Epithelial cell of umbilical artery (primary cell): ENCODE data around the gene EIF3L. TPM values are rescaled to one million over a fixed set of nuclear protein-coding genes. Genes with fewer than 3 reads are reported as not detected.

Experiments used
- total RNA-seq: library from RNA; depleted of rRNA; stranded (reverse); fragments of >200 nt; gene quantifications from 2 replicates; pipeline ENCODE4 v1.2.3, GENCODE V29; 2014

The EIF3L gene
- total RNA-seq: 173 and 313 TPM in 2 replicates

GRCh38 chr22:37849089-37849751 is at the start of gene EIF3L:
Gene EIF3L (plus strand): TSS chr22:37849419. CDS start chr22:37849450, 31 bp downstream.

GRCh38 chr22:37807410-37808293 is 41.6 kb upstream of the EIF3L start, which contains the start of gene GCAT:
Gene GCAT (plus strand): TSS chr22:37807934. CDS start chr22:37807968, 34 bp downstream.

GRCh38 chr22:37823134-37823985 is 25.9 kb upstream of the EIF3L start, which contains the start of gene GALR3:
Gene GALR3 (plus strand): TSS chr22:37823382. CDS start chr22:37823407, 25 bp downstream.

GRCh38 chr22:37905534-37906363 is 56.5 kb downstream of the EIF3L start, which contains the start of gene MICALL1:
Gene MICALL1 (plus strand): TSS chr22:37906297. CDS start chr22:37906423, 126 bp downstream.

Other genes with a start within 250 kb of the EIF3L start
- 28.3 and 29.6 TPM in 2 replicates for gene GGA1, start 240.6 kb upstream of the EIF3L start, total RNA-seq
- 1.3 and 2.4 TPM in 2 replicates for gene SH3BP1, start 209.8 kb upstream of the EIF3L start, total RNA-seq
- 8.2 and 13.6 TPM in 2 replicates for gene PDXP, start 190.7 kb upstream of the EIF3L start, total RNA-seq
- 7,376 and 9,538 TPM in 2 replicates for gene LGALS1, start 173.8 kb upstream of the EIF3L start, total RNA-seq
- 25.0 and 49.2 TPM in 2 replicates for gene NOL12, start 163.1 kb upstream of the EIF3L start, total RNA-seq
- gene TRIOBP, start 152.4 kb upstream of the EIF3L start, total RNA-seq: 66.9 and 70.8 TPM in 2 replicates
- 38.1 and 57.2 TPM in 2 replicates for gene GCAT, start 41.5 kb upstream of the EIF3L start, total RNA-seq
- gene GALR3, start 26.0 kb upstream of the EIF3L start, total RNA-seq: 0.32 TPM in 1 of 2 replicates, not detected in the other
- 42.9 and 46.8 TPM in 2 replicates for gene ANKRD54, start 5.1 kb upstream of the EIF3L start, total RNA-seq
- 22.7 and 23.7 TPM in 2 replicates for gene MICALL1, start 56.9 kb downstream of the EIF3L start, total RNA-seq
- 0.32 TPM in 1 of 2 replicates, not detected in the other for gene C22orf23, start 104.2 kb downstream of the EIF3L start, total RNA-seq
- 46.0 and 78.0 TPM in 2 replicates for gene POLR2F, start 104.3 kb downstream of the EIF3L start, total RNA-seq
- not detected in 2 replicates for gene SOX10, start 135.1 kb downstream of the EIF3L start, total RNA-seq
- 5.8 and 17.8 TPM in 2 replicates for gene PICK1, start 208.0 kb downstream of the EIF3L start, total RNA-seq
- gene SLC16A8, start 234.8 kb downstream of the EIF3L start, total RNA-seq: under 0.01 TPM in 1 of 2 replicates, not detected in the other